Effector CD4-positive, alpha-beta T cell (primary cell): ENCODE measurements around the gene ASTN1.

ENCODE experiments used
- DNase-seq: peaks from one replicate; pipeline ENCODE4 v3.0.0-alpha.2; 2020

Gene ASTN1

DNA sequence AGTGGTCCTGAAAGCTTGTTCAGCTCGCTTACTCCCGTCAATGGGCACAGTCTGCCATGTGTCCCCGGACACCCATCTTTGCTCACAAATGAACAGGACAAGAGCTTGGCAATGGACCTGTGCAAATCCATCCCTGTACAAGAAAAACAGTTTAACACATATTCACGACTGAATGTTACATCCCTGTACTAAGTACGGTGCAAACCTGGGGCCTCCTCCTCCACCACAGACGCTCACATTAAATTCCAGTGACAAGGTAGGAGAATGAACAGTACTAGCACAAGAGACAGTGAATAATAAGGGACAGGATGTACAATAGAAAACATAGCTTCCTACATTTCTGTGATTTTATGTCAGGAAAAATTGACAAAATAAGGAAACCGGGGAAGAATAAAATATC is 187.7 kb downstream of the ASTN1 start:
- DNase-seq, result no peak

GRCh38 chr1:176976225-176976624 is 188.3 kb downstream of the ASTN1 start:
- DNase-seq, result no peak

- DNase-seq, result no peak
These were observed 199.8 kb downstream of the ASTN1 start for GRCh38 chr1:176964687-176965086.

DNA sequence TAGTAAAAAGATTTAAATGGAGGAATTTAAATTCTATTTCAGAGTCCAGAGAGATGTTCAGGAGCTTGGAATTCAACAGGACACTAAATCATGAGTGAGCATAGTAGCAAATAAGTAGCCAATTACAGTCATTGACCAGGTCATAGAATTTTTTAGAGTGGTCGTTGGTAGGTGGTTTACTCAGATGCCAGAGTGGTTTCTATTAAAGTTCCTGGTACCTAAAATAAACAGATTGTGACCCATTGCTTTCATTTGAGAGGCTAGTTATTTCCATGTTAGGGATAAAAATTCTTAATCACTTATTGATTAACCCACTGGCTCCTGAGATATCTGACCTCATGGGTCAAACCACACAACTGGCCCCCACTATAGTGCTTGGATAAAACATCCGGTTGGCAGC is 201.3 kb downstream of the ASTN1 start:
- DNase-seq, result no peak

DNA sequence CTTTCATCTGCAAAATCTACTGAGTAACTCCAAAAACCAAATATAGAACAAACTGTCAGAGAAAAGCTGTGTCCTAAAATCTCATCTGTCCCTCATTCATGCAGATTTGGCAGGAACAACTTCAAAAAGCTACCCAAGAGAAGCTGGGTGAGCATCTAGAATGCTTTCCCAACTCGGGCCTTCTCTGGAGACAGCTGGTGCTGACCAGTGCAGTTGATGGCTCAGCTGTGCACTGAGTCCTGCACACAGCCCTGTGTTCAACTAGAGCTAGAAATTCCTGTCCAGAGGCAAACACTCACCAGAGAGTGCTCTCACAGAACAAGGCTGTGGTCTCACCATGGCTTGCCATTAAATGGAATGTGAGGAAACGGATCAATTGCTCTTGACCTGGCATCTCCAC is 202.8 kb downstream of the ASTN1 start:
- no peak for DNase-seq

DNA sequence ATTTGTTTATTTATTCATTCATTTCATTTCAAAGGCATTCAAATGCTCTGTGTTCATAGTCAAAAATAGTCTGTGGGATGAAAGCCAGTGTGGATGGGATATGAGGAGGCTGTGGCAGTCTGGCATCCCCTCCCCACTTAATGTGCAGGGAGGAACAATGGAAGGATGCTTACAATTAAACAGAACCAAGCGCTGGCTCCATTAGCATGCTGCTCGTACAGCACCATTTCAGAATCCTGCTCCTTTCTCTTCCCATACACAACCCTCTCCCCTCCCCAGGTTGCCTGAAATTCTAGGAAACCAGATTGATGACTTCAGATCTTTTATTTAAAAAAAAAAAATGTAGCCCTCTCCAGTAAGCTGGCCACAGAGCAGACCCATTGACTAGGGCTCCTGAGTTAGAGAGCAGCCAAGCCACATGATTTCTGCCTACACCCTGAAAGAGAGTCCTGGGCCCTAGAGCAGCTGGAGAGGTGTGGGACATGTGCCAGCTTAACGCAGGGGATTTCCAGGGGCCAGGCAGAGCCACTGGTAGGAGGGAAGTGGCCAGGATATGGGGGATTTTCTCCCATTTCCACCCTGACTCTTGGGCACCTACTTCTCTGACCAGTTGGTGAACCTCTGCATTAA is 205.2 kb downstream of the ASTN1 start:
- no peak for DNase-seq

GRCh38 chr1:176957603-176958002 is 206.9 kb downstream of the ASTN1 start:
- no peak for DNase-seq

GRCh38 chr1:176954242-176954641 is 210.3 kb downstream of the ASTN1 start:
- DNase-seq, result no peak

DNA sequence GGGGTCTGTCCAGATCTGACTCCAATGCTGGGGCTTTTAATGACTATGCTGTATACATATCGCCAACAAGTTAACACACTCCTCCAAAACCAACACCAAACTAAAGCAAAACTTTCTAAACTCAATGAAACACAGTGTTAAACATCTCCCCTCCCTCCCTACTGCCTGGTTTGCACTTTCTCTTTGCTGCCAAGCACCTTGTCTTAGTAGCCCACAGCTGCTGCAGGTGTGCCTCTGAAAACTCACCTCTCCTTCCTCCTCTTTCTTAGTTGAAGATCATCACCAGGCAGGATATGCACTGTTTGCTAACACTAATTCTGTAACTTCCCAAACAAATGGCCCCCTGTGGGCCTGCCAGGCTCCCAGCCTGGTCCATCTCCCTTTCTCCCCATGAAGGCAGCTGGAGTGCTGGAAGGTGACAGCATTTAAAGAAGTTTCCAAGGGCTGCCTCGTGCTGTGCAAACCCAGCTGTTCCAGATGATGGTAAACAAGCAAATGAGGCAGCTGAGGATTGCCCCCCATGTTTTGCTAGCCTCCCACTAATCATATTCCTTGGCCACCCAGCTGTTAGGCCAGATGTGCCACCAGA is 213.7 kb downstream of the ASTN1 start:
- no peak for DNase-seq

GRCh38 chr1:176949033-176949662 is 215.4 kb downstream of the ASTN1 start:
- no peak for DNase-seq

- DNase-seq, result no peak
These were observed 219.9 kb downstream of the ASTN1 start for GRCh38 chr1:176944606-176945005.

DNA sequence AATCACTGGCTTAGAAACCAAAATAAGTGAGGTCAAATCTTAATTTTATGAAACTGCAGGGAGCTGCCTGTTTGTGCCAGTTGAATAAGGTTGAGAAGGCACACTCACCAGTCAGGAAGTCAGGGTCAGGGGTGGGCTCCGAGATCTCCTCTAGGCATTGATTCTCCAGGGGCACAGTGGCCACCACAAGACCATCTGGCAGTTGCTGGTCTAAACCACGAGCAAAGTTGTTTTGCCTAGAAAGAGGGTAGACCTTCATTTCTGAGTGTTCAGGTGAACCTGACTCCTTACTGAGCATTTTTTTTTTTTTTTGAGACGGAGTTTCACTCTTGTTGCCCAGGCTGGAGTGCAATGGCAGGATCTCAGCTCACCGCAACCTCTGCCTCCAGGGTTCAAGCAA is 220.7 kb downstream of the ASTN1 start:
- DNase-seq, result no peak

- DNase-seq, result no peak
These were observed 222.2 kb downstream of the ASTN1 start for GRCh38 chr1:176942346-176942745.

DNA sequence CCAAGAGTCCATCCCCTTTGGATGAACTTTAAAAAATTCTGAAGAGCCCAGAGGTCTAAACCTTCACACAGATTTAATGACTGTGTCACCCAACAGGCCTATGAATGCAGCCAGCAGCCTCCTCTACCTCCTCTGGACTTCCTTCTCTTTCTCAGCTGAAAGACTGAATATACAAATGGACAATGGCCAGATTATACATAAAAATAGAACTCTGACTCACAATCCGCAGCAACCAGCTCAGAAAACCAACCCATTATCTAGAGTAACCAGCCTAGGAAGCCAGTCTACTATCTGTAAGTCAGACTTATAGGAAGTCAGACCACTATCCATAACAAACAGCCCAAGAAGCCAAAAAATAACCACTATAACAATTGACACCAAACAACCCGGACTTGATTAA is 224.5 kb downstream of the ASTN1 start:
- DNase-seq, result no peak

GRCh38 chr1:176938375-176938774 is 226.1 kb downstream of the ASTN1 start:
- DNase-seq, result no peak

GRCh38 chr1:176934370-176934769 is 230.1 kb downstream of the ASTN1 start:
- no peak for DNase-seq

- no peak for DNase-seq
These were observed 232.1 kb downstream of the ASTN1 start for GRCh38 chr1:176932114-176933104.

DNA sequence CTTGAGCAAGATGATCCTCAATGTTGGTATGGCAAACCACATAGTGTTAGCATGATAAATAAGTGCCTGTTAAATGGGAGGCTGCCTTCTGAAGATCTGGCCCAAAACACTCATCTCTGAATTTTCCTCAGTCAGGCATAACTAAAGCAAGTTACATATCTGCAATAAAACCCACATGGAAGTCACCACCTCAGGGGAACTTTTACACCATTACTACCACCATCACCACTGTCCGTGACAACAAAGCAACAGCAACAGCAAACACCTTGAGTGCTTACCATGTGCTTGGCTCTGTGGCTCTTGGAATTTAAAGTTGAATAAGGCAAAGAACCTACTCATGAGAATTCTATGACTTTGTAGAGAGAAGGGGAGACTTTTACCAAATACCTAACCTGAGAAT is 233.0 kb downstream of the ASTN1 start:
- no peak for DNase-seq

- DNase-seq, result no peak
These were observed 238.0 kb downstream of the ASTN1 start for GRCh38 chr1:176926330-176927086.

- no peak for DNase-seq
These were observed 239.3 kb downstream of the ASTN1 start for GRCh38 chr1:176925223-176925622.

DNA sequence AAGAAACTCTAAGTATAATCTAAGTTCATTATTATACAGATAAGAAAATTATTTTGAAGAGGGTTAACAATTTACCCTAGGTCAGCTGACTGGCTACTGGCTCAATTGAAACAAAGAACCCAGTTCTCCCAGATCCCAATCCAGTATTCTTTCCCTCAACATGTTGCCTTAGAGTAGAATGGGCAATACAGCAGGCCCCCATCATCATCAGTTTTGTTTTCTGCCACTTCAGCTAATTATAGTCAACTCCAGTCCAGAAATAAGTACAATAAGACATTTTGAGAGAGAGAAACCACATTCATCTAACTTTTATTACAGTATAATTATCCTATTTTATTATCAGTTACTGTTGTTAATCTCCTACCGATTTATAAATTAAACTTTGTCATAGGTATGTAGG is 241.2 kb downstream of the ASTN1 start:
- DNase-seq, result no peak
